ENCODE measurements around the gene CLSTN2.

Gene CLSTN2

DNA sequence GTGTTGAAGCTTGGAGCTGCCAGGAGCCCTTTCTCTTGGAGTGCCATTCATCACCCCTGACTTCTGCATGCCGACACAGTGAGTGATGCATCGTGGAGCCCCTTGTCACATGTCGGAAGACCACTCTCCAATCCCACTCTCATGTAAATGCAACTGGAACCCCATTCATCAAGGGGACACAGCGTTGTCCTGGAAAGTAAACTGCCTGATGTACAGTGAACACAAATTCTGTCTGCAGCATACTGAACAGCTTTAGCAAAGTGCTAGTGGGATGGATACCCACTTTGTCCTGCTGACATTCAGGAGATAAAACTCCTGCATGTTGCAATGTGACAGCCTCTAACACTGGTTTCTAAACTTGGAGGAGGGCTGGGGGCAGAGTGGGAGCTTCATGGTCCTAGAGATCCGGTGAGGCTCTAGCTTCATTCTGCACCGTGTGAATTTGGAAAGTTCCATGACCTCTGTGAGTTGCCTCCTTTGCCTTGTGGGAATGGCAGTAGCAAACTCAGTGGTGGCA is 194.8 kb downstream of the CLSTN2 start:
- DNase-seq (ENCODE audit: low read depth, low spot score), result no peak
- TF ChIP-seq, protein P1, sequence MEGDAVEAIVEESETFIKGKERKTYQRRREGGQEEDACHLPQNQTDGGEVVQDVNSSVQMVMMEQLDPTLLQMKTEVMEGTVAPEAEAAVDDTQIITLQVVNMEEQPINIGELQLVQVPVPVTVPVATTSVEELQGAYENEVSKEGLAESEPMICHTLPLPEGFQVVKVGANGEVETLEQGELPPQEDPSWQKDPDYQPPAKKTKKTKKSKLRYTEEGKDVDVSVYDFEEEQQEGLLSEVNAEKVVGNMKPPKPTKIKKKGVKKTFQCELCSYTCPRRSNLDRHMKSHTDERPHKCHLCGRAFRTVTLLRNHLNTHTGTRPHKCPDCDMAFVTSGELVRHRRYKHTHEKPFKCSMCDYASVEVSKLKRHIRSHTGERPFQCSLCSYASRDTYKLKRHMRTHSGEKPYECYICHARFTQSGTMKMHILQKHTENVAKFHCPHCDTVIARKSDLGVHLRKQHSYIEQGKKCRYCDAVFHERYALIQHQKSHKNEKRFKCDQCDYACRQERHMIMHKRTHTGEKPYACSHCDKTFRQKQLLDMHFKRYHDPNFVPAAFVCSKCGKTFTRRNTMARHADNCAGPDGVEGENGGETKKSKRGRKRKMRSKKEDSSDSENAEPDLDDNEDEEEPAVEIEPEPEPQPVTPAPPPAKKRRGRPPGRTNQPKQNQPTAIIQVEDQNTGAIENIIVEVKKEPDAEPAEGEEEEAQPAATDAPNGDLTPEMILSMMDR (IDR thresholded peaks at IDR 0.05; ENCODE audit: insufficient read depth, low read length, missing control alignments), result no peak
- ChIA-PET POLR2A (no interaction called here), CTCF (no interaction called here)
- no peak overlapping the region for H3K4me3 ChIP-seq (ENCODE audit: low read depth, low read length)

DNA sequence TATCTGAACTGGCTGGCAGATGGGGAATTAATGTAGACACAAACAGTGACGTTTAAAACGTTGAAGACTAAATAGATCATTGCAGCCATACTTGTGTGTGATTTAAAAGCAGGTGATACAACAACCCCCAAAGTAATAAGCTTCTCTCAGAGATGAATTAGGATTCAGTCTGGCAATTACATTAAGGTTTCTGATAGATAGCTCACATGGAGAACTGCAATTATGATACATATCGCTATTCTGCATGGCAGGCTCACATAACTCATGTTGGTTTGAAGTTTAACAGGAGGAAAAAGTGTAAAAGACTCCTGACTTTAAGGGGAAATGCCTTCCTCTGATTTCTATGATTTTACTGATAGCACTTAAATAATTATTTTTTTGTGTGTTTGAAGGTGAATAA is 196.9 kb downstream of the CLSTN2 start:
- TF ChIP-seq, protein P1 (IDR thresholded peaks at IDR 0.05; ENCODE audit: insufficient read depth, low read length, missing control alignments), result no peak
- ChIA-PET POLR2A (no interaction called here), CTCF (no interaction called here)
- DNase-seq (ENCODE audit: low read depth, low spot score), result no peak
- no peak overlapping the region for H3K4me3 ChIP-seq (ENCODE audit: low read depth, low read length)

DNA sequence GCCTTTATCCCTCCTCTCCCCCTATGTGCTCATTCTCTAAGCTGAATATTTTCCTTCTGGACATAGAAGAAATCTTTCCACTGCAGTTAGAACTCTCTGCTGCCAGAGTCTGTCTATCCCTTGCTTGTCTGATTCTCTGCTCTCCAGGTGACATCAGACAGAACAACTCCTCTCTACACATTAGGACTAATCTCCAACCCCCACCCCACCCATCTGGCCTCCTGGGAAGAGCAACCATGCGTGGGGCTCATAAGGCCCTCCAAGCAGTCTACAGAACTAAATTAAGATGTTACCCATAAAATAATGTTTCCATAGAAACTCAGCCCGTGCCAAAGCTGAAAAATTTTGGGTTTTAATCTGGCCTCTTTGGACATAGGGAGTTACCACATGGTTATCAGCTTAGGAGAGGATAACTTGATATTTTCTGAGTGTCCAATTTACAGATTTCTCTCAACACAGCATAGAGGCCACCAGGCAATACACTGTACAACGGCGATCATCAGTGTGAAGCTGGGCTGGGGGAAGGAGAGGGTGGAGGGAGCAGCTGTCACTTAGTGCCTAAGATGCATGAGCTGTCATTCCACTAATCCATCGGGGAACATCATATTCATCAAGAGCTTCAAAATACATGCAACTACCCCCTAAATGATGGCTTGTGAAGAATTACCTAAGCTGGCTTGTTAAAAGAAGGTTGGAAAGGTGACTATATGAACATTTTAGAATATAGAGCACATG is 199.4 kb downstream of the CLSTN2 start:
- no peak overlapping the region for H3K4me3 ChIP-seq (ENCODE audit: low read depth, low read length)
- no peak for DNase-seq (ENCODE audit: low read depth, low spot score)
- ChIA-PET POLR2A (no interaction called here), CTCF (no interaction called here)
- TF ChIP-seq, protein P1 (IDR thresholded peaks at IDR 0.05; ENCODE audit: insufficient read depth, low read length, missing control alignments), result no peak

DNA sequence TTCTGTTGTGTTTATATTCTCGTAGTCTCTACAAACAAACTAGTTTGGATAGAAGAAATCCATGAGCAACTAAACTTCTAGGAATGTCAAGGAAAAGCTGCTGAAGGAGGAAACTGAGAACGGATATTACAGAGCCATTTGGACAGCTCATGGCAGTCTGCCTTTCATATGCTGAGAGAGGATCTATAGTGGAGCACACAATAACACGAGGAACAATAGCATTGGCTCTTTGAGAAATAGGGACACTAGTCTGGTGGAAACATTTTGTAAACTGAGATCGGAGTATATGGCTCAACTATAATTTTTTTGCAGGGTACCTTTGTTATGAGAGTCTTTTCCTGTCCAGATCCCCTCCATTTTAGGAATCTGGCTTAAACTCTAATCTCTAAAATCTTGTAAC is 200.5 kb downstream of the CLSTN2 start:
- TF ChIP-seq, protein P1 (IDR thresholded peaks at IDR 0.05; ENCODE audit: insufficient read depth, low read length, missing control alignments), result no peak
- DNase-seq (ENCODE audit: low read depth, low spot score), result no peak
- no peak overlapping the region for H3K4me3 ChIP-seq (ENCODE audit: low read depth, low read length)
- ChIA-PET CTCF (no interaction called here), POLR2A (no interaction called here)

DNA sequence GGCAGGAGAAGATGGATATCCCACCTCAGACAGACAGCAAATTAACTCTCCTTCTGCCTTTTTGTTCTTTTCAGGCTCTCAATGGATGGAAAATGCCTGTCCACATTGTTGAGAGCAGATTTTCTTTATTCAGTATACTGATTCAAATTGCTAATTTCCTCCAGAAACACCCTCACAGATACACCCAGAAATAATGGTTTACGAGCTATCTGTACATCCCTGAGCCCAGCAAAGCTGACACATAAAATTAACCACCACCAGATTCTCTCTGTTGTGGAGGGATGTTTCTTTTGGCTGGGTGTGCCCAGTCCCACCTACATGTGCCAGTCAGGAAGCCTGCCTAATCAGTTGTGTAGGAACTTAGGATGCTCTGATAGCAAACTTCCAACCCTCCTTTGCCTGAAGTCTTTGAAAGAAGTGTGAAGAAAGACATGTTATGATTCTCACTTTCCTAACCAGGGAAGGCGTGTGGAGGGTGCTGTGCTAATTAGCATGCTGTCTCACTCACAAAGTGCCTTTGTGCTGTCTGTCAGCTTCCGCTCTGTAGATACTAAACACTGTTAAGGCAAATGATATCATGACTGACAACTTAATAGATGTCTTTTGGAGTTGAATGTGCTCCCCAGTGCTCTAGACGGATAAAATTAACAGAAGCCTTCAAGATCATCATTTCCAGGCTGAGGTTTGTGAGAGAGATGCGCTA is 208.5 kb downstream of the CLSTN2 start:
- no peak overlapping the region for H3K4me3 ChIP-seq (ENCODE audit: low read depth, low read length)
- DNase-seq (ENCODE audit: low read depth, low spot score), result no peak
- POLR2A ChIA-PET, result no interaction called here
- CTCF ChIA-PET, result no interaction called here
- TF ChIP-seq, protein P1 (IDR thresholded peaks at IDR 0.05; ENCODE audit: insufficient read depth, low read length, missing control alignments), result no peak

DNA sequence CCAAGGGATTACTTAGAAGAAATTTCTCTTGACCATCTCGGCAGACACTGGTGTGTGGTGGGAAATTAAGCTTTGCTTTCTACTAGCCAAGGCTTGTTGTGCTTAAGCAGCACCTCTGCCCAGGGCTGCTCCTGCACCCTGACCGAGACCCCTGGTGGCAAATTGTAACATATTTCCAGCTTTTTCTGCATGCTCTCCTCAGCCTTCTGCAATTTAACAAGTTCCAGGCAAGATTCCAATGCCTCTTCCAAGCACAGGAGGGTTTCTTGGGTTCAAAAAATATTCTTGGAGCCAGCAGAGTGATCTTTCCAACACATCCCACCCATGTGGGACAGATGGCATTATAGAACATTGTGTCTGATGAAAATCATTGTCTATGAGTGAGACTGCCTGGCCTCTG is 210.5 kb downstream of the CLSTN2 start:
- H3K4me3 ChIP-seq (ENCODE audit: low read depth, low read length), result no peak overlapping the region
- CTCF ChIA-PET, result no interaction called here
- TF ChIP-seq, protein P1 (IDR thresholded peaks at IDR 0.05; ENCODE audit: insufficient read depth, low read length, missing control alignments), result no peak

More for the DNA sequence above, 210.5 kb downstream of the CLSTN2 start:
- POLR2A ChIA-PET, result no interaction called here
- no peak for DNase-seq (ENCODE audit: low read depth, low spot score)

All from AG04449 (cell line).